Hepatocyte (in vitro differentiated cells): ENCODE measurements around the gene EXOC1. TPM values are rescaled to one million over a fixed set of nuclear protein-coding genes. Genes with fewer than 3 reads are reported as not detected.

Experiments
- DNase-seq: peaks from one replicate; pipeline ENCODE4 v3.0.0-alpha.2; 2016; ENCODE audit warnings: low spot score
- H2AFZ ChIP-seq: fragments of 200-600 bp; sonication (generic); 2 replicates; pipeline ENCODE4 v1.6.0; 2016; ENCODE audit warnings: antibody characterized with exemption, mild to moderate bottlenecking
- H3K27ac ChIP-seq: fragments of 200-600 bp; sonication (generic); 2 replicates; pipeline ENCODE4 v1.5.1; 2016; ENCODE audit warnings: mild to moderate bottlenecking
- H3K27me3 ChIP-seq: fragments of 200-600 bp; sonication (generic); 2 replicates; pipeline ENCODE4 v1.6.1; 2016
- H3K36me3 ChIP-seq: fragments of 200-600 bp; sonication (generic); replicated peaks from 2 replicates; pipeline ENCODE4 v1.5.1; 2016; ENCODE audit warnings: low read depth; ENCODE audit not compliant: insufficient read depth
- H3K4me1 ChIP-seq: fragments of 200-600 bp; sonication (generic); 2 replicates; pipeline ENCODE4 v1.5.1; 2016; ENCODE audit warnings: mild to moderate bottlenecking, moderate library complexity; ENCODE audit not compliant: insufficient read depth
- H3K4me2 ChIP-seq: fragments of 200-600 bp; sonication (generic); 2 replicates; pipeline ENCODE4 v1.6.0; 2016
- H3K4me3 ChIP-seq: fragments of 200-600 bp; sonication (generic); 2 replicates; pipeline ENCODE4 v1.5.1; 2016; ENCODE audit warnings: mild to moderate bottlenecking
- H3K79me2 ChIP-seq: fragments of 200-600 bp; sonication (generic); 2 replicates; pipeline ENCODE4 v1.6.0; 2017; ENCODE audit warnings: mild to moderate bottlenecking
- H3K9me2 ChIP-seq: fragments of 200-600 bp; sonication (generic); replicated peaks from 2 replicates; pipeline ENCODE4 v1.6.0; 2017; ENCODE audit warnings: mild to moderate bottlenecking; ENCODE audit not compliant: insufficient read depth
- H3K9me3 ChIP-seq: fragments of 200-600 bp; sonication (generic); 2 replicates; pipeline ENCODE4 v1.5.1; 2016; ENCODE audit warnings: low read depth, mild to moderate bottlenecking
- H4K20me1 ChIP-seq: fragments of 200-600 bp; sonication (generic); 2 replicates; pipeline ENCODE4 v1.6.0; 2016; ENCODE audit warnings: mild to moderate bottlenecking; ENCODE audit not compliant: insufficient read depth, poor library complexity, severe bottlenecking
- EZH2 ChIP-seq: fragments of 200-600 bp; sonication (generic); IDR thresholded peaks from 2 replicates; pipeline ENCODE4 v1.6.1; 2016; ENCODE audit warnings: antibody characterized with exemption, mild to moderate bottlenecking, borderline replicate concordance
- EZH2phosphoT487 ChIP-seq: fragments of 200-600 bp; sonication (generic); IDR thresholded peaks from one replicate; pipeline ENCODE4 v1.6.1; 2018; ENCODE audit warnings: antibody characterized with exemption, mild to moderate bottlenecking, low read depth, moderate library complexity; ENCODE audit not compliant: unreplicated experiment, severe bottlenecking
- WGBS: methylation state at CpG from one replicate; pipeline ENCODE4 v1.1.6; 2016; ENCODE audit warnings: low lambda C conversion rate; ENCODE audit errors: missing lambda C conversion rate; 5-methylcytosine and 5-hydroxymethylcytosine counted together
- polyA plus RNA-seq: library from polyadenylated mRNA; unstranded; fragments of >200 nt; fragmentation: Nextera tagmentation; extraction: Ambion mirVana; gene quantifications from 2 replicates; pipeline ENCODE4 v1.2.1, GENCODE V29; 2016
- total RNA-seq: library from RNA; depleted of rRNA; stranded (reverse); fragments of >200 nt; gene quantifications from 2 replicates; pipeline ENCODE4 v1.2.3, GENCODE V29; 2014
- TF ChIP-seq, protein P1 (sequence below): fragments of 200-600 bp; sonication (generic); IDR thresholded peaks from 2 replicates; pipeline ENCODE4 v1.5.1; 2016; ENCODE audit warnings: antibody characterized with exemption, mild to moderate bottlenecking; ENCODE audit not compliant: poor library complexity

Gene EXOC1
- total and polyA plus RNA-seq, 2 experiments from 2014 or later: 15.7 to 31.4 TPM

DNA sequence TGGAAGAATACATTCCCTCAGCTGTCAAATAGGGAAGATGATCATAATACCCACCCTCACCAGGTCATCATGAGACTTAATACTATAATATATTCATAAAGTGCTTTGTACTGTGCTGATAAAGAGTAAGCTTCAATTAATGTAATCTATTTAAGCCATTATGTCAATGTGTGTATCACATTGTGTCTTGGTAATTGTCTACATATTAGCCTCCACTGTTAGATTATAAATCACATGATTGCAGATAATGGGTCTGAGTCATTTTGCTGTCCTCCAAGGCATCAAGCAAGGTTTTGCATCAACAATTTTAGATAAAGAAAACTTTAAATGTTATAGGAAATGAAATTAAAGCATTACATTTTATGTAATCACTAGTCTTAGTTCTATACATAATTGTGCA is 50.1 kb downstream of the EXOC1 start:
- Histone ChIP-seq H3K4me2 (no peak overlapping the region), H4K20me1 (no peaks in the 10 kb centered on the region), H3K79me2 (no peaks in the 10 kb centered on the region), H3K27ac (no peak overlapping the region), H3K4me1 (no peaks in the 10 kb centered on the region), H3K4me3 (no peak overlapping the region), H3K36me3 (no peaks in the 10 kb centered on the region), H3K27me3 (no peaks in the 10 kb centered on the region), H3K9me3 (no peaks in the 10 kb centered on the region), H3K9me2 (no peaks in the 10 kb centered on the region), H2AFZ (no peak overlapping the region)
- DNase-seq: no peak
- TF ChIP-seq EZH2phosphoT487 (no peak), EZH2 (no peak)
- TF ChIP-seq, protein P1, sequence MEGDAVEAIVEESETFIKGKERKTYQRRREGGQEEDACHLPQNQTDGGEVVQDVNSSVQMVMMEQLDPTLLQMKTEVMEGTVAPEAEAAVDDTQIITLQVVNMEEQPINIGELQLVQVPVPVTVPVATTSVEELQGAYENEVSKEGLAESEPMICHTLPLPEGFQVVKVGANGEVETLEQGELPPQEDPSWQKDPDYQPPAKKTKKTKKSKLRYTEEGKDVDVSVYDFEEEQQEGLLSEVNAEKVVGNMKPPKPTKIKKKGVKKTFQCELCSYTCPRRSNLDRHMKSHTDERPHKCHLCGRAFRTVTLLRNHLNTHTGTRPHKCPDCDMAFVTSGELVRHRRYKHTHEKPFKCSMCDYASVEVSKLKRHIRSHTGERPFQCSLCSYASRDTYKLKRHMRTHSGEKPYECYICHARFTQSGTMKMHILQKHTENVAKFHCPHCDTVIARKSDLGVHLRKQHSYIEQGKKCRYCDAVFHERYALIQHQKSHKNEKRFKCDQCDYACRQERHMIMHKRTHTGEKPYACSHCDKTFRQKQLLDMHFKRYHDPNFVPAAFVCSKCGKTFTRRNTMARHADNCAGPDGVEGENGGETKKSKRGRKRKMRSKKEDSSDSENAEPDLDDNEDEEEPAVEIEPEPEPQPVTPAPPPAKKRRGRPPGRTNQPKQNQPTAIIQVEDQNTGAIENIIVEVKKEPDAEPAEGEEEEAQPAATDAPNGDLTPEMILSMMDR: no peak

DNA sequence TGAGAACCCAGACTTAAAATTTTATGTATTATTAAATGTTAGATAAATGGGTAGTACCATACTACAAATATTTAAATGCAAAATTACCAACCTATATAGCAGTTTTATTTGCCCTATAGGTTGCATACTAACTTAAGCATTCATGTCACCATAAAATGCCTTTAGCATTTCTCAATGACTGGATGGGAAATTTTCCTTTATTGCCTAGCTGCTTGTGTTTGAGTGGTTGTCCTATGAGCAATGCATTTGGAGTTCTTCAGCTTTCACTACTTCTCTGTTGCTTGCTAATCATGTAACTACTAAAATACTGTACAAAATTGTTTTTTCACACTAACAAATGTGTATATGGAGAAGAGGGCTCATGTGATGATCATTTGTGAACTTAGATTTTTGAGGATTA is 51.1 kb downstream of the EXOC1 start:
- Histone ChIP-seq H3K9me2 (no peaks in the 10 kb centered on the region), H3K4me2 (no peak overlapping the region), H3K79me2 (no peaks in the 10 kb centered on the region), H3K4me1 (no peaks in the 10 kb centered on the region), H2AFZ (no peak overlapping the region), H3K27ac (no peak overlapping the region), H4K20me1 (no peaks in the 10 kb centered on the region), H3K4me3 (no peak overlapping the region), H3K9me3 (no peaks in the 10 kb centered on the region), H3K36me3 (no peaks in the 10 kb centered on the region), H3K27me3 (no peaks in the 10 kb centered on the region)
- DNase-seq: no peak
- TF ChIP-seq, protein P1: no peak
- TF ChIP-seq EZH2 (no peak), EZH2phosphoT487 (no peak)

- Histone ChIP-seq H3K27ac (no peak overlapping the region), H3K9me3 (no peaks in the 10 kb centered on the region), H3K9me2 (no peaks in the 10 kb centered on the region), H3K36me3 (no peaks in the 10 kb centered on the region), H3K27me3 (no peaks in the 10 kb centered on the region), H3K4me2 (no peak overlapping the region), H4K20me1 (no peaks in the 10 kb centered on the region), H2AFZ (no peak overlapping the region), H3K4me3 (no peak overlapping the region), H3K4me1 (no peaks in the 10 kb centered on the region), H3K79me2 (no peaks in the 10 kb centered on the region)
- no peak for DNase-seq
- WGBS: 73% methylated on average over 6 of the region's 6 CpGs
- no peak for TF ChIP-seq EZH2
Measured at GRCh38 chr4:55906323-55906722, 52.9 kb downstream of the EXOC1 start.

DNA sequence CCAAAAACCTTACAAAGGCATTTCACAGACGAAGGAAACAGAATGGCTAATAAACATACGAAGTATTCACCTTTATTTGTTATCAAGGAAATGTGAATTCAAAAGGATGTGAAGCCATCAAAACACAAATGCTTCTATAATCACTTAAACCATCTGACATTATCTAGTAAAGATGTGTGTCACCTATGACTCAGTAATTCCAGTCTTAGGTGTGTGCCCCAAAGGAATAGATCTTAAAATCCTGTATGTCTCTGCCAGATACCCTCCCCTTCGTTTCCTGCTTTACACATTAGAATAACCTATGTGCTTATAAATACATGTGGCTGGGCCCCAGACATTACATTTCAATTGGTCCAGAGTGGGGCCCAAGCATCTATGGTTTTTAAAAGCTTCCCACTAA is 53.5 kb downstream of the EXOC1 start:
- DNase-seq: no peak
- Histone ChIP-seq H2AFZ (no peak overlapping the region), H3K4me1 (no peaks in the 10 kb centered on the region), H3K36me3 (no peaks in the 10 kb centered on the region), H3K9me2 (no peaks in the 10 kb centered on the region), H3K79me2 (no peaks in the 10 kb centered on the region), H3K27me3 (no peaks in the 10 kb centered on the region), H3K27ac (no peak overlapping the region), H3K9me3 (no peaks in the 10 kb centered on the region), H4K20me1 (no peaks in the 10 kb centered on the region), H3K4me3 (no peak overlapping the region), H3K4me2 (no peak overlapping the region)
- no peak for TF ChIP-seq EZH2
- TF ChIP-seq, protein P1: no peak
- TF ChIP-seq EZH2phosphoT487: no peak
- 77% methylated on average over 3 of the region's 3 CpGs for WGBS
